ENCODE measurements around the gene NRIP3.

DNA sequence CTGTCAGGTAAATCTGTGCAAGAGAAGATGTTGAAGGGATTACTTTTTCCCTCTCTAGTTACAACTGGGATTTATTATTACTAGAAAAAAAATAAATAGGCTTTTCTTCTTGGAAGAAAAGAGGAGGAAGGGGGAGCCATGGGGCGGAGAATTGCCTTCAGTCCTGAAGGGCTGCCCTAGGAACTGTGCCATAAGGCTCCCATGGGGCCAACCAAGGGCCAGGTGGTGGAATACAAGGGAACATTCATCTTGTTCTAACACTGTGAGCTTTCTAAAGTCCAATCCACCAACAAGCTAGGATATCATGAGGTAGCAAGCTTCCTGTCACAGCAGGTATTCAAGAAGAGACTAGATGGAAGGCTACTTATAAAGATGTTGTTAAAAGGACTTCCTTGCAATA, 24.8 kb upstream of the NRIP3 start:
- TF ChIP-seq, protein P1, sequence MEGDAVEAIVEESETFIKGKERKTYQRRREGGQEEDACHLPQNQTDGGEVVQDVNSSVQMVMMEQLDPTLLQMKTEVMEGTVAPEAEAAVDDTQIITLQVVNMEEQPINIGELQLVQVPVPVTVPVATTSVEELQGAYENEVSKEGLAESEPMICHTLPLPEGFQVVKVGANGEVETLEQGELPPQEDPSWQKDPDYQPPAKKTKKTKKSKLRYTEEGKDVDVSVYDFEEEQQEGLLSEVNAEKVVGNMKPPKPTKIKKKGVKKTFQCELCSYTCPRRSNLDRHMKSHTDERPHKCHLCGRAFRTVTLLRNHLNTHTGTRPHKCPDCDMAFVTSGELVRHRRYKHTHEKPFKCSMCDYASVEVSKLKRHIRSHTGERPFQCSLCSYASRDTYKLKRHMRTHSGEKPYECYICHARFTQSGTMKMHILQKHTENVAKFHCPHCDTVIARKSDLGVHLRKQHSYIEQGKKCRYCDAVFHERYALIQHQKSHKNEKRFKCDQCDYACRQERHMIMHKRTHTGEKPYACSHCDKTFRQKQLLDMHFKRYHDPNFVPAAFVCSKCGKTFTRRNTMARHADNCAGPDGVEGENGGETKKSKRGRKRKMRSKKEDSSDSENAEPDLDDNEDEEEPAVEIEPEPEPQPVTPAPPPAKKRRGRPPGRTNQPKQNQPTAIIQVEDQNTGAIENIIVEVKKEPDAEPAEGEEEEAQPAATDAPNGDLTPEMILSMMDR (conservative IDR thresholded peaks at IDR 0.05): no peak
- no peak for TF ChIP-seq EZH2 (IDR thresholded peaks at IDR 0.05; ENCODE audit: low read depth)
